ENCODE measurements around the gene MST1R.

MST1R gene

DNA sequence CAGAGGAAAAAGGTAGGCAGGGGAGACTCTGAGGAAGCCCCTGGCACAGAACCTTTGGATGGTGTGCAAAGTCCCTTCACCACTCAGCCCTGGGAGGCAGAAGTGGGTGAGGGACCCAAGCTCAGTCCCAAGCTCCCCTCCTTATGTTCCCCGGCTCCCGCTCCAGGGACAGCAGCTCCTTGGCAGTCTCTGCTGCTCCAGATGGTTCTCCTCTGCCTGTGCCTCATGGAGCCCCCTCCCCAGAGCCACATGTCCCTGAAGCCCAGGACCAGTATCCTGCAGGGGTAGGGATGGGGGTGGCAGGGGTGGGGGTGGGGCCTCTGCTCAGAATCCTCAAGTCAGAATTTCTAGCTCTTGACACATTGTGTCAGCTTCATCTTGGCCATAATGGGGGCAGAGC lies 26.0 kb downstream of the MST1R start:
- no peak for DNase-seq (ENCODE audit: low spot score)

DNA sequence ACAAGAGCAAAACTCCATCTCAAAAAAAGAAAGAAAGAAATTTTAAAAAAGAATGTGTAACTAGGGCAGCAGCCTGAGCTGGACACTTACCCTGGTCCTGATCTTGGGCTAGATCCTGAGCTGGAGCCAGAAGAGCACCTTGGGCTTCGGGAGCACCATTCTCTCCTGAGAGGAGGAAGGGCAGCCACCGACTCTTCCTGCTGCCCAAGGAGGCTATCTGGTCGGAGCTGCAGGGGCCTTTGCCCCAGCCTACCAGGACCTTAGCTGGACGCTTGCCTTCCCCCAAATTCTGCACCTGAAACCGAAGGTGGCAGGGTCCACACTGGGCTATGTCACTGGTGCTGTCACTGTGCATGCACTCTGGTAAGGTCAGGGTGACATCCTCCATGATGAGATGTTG lies 27.1 kb downstream of the MST1R start:
- no peak for DNase-seq (ENCODE audit: low spot score)

DNA sequence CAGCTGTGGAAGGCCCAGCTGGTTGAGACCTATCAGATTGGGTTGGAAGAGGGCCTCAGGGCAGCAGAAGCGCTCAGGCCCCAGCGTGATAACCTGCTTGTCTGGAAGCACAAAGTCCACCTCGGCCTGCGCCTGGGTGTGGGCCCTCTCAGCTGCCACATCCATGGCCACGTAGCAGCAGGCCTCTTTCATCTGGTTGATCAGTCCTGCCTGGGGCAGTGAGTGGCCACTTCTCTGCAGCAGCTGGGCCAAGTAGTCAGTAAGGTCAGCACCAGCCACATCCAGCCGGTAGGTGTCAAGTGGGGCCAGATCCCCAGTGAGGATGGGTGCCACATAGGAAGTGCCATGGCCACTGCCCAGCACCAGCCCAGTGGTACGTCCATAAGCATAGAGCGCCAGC lies 30.1 kb downstream of the MST1R start:
- no peak for DNase-seq (ENCODE audit: low spot score)

DNA sequence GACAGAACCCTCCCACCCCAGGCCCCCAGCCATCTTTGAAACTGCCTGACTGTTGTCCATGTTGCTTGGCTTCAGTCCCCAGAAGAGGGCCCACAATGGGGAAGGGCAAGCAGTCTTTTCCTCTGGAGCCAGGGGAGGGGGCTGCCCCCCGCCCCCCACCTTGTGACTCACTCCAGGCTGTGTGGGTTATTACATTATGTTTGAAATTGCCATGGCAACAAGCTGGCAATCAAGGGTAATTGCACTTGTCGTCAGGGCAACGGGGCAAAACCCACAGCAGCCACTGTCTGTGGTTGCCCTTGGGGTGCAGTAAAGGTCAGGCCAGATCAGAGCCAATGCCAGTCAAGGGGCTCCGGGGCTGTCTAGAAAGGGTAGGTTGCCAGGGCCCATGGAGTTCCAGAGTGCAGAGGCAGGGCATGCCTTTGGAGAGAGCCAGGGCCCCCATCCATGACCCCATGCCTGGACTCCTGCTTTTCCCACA lies 30.8 kb downstream of the MST1R start:
- no peak for DNase-seq (ENCODE audit: low spot score)

DNA sequence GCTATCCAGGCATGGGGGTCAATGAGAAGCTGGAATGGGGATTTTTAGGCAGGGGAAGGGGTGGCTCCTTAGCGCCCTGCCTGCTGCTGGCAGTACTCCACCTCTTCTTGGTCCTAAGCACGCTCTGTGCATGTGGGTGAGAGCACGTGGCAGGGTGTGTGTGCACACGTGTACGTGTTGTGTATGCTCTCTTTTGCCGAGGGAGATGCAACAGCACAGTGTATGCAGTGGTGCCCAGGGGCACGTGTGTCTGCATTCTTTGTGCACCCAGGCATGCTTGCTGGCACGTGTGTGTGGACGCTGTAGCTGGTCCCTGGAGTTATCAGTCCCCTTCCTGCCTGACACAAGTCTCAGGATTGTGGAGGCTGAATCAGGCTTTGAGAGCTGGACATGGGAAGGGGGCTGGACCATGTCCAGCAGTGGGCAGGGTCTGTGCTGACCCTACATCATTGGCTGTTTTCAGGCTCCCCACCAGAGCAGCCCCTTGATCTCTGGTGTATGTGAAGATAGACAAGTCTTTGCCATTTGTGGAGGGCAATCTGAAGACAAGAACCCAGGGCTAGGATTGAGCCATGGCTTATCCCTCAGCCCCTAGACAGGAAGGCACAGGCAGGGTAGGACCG lies 32.0 kb downstream of the MST1R start:
- DNase-seq (ENCODE audit: low spot score), result peak; percentile 24

DNA sequence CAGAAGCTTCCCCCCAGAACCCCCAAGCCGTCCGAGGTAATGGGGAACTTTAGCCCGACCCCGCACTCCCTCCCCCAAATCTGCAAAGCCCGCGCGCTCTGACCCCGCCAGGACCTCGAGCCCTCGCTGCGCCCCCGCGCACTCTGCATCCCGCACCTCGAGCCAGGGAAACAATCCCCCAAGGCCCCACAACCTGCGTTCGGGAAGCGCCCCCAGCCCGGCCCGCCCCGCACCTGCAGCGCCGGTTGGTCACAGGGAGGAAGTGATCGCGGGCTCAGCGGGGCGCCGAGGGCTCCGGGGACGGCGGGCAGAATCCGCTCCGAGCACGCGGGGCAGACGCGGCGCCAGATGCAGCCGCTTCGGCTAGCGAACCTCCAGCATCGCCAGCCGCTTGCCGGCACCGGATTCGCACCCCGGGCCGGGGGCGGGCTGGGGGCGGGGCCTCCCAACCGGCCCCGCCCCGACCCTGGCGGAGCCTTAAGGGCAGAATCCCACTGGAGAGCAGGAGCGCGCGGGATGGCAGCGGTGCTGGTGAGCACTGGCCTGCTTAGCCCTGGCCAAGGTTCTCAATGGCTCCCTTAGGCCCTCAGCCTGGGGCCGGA lies 34.0 kb downstream of the MST1R start, which contains the start of gene CAMKV:
CAMKV (minus strand) TSS at position 382 of the 602 bp plus-strand sequence. CDS start 7,518 bp downstream, outside the sequence.
- DNase-seq (ENCODE audit: low spot score), result peak; percentile 25

DNA sequence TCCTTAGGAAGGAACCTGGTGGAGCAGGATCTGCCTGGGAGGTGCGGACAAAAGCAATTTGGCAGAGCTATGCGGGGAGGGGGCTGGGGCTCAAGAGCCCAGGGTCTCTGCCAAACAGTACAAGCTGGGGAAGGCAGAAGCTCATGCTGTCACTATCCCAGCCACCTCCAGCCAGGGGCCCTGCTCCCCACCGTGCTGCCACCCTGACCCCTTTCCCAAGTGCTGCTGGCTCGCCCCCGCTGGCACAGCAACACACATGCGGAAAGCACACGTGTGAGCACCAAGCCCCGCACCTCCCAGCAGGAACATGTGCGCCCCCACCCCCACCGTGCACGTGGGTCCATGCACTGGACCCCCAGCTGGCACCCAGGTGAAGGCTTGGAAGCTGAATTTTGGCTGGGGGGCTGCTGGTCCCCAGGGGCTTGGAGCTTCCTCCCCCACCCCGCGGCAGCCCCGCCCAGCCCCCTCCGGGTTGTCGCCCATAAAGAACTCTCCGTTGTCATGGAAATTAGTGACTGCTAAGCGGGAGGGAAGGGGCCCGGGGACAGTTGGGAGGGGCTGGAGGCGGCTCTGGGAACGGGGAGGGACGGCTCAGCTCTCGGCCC lies 34.7 kb downstream of the MST1R start:
- DNase-seq (ENCODE audit: low spot score), result peak; percentile 27

DNA sequence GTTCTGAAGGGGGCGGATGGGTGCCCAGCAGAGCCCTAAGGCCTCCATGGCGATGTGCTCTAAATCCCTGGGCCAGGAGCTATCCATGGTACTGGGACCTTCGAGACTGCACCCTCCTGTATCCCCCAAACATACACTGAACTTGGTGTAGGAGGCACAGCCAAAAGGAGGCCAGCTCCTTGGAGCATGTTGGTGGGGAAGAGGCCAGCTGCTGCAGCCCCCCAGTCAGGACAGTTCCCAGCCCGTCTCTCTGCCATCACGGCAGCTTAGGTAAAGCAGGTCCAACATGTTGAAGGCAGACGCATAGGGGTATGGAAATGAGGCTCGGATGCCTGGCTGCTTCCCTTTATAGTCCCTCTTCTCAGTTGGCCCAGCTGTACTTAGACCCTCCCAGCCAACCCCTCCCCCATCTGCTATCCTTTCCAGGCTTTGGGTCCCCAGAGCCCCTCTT lies 35.8 kb downstream of the MST1R start:
- no peak for DNase-seq (ENCODE audit: low spot score)

DNA sequence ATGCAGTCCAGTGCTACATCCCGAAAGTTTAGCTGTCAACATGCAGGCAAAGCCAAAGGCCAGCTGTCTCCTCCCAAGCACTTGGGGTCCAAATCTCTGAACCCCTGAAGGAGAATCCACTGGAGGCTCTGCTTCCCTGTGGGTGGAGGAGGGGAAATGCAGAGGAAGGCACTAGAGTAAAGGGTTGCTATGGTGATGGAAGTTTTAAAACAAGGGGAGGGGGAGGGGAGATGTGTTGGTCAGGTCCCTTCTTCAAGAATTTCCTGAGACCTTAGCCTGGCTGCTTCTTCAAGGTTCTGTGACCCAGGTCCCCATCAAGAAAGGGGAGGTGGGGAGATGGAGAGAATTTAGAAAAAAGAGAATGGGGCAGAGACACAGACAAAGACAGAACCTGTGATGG lies 36.3 kb downstream of the MST1R start:
- no peak for DNase-seq (ENCODE audit: low spot score)

DNA sequence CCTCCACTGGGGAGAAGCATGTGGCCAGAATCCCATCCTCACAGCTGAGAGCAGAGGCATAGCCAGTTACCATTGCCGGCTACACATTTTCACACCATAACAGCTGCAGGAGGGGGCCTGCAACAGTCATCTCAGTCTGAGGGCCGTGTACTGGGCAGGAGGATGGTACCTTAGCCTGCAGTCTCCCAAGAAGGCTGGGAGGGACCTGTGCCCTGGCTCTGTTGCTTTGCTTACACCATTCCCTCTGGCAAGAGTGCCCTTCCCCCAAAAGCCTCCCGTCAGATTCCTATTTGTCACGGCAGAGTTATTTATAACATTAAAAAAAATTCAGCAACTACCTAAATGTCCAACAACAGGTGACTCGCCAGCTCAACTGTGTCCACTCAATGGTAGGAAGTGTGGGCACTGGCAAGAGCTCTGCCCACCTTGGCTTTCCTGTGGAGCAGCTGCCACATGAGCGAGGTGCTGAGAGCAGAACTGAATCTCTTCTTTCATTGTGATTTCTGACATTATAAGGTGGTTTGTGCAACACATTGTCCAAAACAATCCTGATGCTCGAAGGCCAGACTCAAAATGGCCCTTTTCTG lies 38.4 kb downstream of the MST1R start:
- DNase-seq (ENCODE audit: low spot score), result no peak

DNA sequence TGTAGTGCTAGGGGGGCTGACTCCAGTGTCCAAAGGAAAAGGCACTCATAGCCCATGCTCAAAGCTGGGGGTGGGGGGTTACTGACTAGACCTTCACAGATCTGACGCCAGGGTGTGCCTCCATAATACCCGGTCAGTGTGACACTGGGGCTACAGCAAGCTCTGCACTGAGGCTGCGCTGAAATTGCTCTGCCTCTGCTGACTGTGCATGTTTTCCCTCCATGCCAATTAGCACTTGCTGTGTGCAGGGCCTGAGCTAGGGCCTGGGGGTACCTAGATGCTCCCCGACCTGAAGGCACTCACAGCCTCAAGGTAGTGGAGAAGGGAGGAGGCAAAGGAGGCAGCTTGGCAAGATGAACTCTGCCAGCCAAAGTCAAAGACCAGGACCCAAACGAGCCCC lies 39.2 kb downstream of the MST1R start:
- no peak for DNase-seq (ENCODE audit: low spot score)

DNA sequence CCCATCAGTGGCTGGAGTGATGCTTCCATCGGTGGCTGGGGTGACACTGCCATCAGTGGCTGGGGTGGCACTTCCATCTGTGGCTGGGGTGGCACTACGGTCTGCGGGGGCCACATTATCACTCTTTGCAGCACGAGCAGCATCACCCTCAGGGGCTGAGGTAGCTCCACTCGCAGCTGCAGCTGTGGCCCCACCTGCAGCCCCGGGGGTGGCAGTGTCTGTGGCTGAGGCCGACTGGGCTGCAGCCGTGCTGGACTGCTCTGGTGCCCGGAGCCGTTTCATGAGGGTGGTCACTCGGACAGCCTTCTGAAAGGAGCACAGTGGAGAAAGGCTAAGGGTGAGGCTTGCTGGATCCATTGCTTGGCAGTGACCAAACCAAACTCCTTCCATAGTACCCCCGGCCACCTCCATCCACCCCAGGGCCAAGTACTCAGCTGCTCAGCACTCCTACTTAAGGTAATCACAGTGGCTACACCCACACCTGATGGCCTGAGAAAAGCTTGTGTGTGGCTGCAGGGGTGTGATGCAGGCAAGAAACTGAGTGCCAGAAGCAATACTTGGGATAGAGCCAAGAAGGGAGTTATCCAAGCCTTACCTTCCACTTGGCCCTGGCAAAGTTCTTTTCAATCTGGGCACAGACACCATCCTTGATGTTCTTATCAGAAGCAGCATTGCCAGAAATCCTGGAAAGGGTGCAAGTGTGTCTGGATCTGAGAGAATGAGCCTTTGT lies 43.9 kb downstream of the MST1R start:
- no peak for DNase-seq (ENCODE audit: low spot score)

DNA sequence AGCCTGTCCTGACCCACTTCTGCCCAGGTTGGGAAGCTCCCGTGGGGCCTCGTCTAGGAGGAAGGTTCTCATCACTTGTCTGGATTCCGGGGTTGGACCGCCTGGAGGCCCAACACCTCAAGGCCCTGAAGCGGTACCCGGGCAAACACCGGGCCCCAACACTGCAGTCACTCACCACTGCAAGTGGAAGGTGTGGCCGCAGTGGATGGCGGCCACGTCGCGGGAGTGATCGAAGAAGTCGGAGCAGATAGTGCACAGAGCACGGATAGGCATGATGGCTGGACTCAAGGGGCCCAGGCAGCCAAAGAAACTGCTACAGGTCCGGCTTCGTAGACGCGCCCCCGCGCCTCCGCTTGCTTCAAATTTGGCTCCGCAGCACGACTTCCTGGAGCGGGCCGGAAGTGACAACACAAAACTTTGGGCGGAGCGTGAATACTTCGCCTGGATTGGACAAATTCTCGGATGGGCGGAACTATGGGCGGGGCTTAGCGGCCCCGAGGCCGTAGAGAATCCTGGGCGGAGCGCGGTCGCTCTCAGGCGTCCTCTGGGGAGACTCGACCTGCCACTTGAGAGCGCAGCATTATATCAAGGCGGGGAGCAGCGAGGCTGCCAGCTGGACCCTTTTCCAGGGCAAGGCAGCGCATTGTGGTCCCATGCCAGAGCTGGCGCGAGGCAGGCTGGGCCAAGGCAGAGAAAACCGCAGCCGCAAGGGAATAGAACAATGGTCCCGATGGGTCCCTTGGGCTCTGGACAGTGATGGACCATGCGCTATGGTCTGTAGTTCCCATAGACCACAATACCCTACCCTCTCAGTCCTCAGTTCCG lies 47.3 kb downstream of the MST1R start, which contains the start of gene TRAIP:
TRAIP (minus strand) TSS at position 384 of the 825 bp plus-strand sequence; CDS start at position 273, 111 bp downstream.
- peak; percentile 95 for DNase-seq (ENCODE audit: low spot score)

DNA sequence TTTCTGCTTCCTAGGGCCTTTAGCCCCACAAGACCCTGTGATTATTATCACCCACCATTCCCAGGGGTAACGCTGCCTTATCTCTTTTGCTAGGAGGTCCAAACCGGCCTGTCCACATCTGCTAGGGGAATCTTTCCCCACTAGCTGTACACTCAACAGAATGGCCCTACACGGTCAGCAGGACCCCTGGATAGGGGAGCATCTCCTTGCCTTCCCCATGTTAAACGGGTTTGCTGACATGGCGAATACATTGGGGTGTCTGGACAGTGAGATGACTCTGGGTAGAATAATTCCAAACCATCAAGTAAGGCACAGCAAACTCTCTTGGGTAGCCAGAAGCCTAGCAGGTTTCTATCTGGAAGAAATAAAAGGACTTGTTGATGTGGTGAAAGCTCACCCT lies 48.0 kb downstream of the MST1R start:
- no peak for DNase-seq (ENCODE audit: low spot score)

DNA sequence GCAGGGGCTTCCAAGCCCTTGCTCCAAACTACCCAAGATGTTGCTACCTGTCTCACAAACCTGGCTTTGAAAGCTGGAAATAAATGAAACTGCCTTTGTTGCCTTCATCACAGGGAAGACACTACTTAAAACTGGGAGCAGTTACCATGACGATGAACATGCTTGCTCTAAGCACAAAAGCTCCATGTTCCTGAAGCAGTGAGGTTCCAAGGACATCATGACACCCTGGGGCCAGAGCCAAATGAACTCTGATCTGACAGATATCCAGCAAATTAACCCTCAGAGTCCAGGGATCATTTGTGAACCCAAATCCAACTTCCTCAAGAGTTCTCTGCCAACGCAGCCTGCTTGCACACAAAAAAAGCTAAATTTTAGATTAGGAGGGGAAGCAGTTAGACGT lies 58.0 kb downstream of the MST1R start:
- no peak for DNase-seq (ENCODE audit: low spot score)

DNA sequence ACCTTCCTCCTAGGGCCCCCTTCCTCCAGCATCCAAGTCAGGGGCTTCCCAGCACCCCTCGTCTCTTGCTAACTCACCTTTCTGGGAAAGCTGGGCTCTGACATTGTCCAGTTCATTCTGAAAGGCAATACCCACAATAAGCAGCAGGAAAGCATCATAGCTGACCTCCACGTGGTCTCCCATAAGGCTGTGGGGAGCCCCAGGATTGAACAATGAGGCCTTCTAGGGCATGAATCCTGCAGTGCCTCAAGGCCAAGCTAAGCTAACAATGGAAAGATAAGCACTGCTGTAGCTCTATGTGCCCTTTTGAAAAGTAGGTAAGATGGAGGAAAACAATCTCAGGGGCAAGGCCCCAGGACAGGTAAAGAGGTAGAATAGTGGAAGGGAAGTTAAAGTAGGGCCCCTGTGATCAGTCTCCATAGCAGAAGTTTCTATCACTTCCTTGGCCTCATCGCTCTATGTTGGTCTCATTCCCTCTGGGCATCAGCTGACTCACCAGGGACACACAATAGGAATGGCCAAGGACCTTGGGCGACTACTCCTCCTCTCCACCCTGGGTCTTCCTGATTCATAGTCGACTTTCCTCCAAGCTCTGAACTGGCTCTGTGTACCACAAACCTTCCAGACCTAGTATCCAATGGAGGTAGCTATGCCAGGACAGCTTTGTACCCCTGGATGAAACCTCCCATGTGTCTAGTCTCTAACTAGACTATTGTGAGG lies 59.0 kb downstream of the MST1R start:
- DNase-seq (ENCODE audit: low spot score), result no peak

DNA sequence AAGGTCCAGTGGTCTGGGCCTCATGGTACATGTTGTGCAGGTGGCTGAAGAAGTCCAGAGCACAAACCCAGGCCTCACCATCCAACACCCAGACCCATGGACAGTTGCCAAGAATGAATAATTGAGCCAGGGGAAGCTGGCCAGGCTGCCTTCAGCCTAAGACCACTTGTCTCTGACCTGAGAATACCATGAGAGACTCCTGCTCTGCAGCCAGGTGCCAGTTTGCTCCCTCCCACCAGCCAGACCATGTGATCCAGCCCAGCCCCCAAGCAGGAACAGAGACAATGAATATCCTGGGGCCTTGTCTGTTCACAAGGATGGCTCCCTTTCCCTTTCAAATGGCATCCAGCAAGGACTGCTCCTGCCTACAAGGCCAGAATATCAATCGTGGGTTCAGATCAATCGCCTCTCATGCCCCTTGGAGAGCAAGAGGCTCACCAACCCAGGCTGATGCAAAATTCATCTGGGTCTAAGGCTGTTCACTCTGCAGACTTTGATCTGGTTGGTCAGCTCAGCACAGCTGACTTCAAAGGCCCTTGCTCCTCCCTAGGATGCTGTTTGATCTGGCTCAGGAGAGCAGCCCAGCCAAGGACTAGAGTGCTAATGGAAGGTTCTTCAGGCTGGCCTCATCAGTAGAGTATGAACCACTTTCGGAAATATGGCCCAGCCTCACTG lies 60.7 kb downstream of the MST1R start:
- no peak for DNase-seq (ENCODE audit: low spot score)

DNA sequence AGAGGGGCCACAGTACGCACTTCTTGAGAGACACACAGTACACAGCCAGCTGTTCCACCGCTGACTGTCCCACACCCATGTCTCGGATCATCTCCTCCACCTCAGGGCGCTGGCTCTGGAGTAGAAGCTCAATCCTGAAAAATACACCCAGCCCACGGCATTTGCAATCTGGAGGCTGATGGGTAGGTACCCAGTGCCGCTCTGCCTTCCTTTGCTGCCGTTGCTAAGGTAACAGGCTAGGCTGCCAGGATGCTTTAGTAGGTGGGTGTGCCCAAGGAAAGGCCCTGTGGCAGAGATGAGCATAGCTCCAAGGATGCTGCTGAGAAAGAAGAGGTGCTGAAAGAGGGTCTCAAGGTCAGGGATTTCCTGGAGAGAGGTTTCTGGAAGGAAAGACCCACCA lies 61.9 kb downstream of the MST1R start:
- DNase-seq (ENCODE audit: low spot score), result peak; percentile 81

DNA sequence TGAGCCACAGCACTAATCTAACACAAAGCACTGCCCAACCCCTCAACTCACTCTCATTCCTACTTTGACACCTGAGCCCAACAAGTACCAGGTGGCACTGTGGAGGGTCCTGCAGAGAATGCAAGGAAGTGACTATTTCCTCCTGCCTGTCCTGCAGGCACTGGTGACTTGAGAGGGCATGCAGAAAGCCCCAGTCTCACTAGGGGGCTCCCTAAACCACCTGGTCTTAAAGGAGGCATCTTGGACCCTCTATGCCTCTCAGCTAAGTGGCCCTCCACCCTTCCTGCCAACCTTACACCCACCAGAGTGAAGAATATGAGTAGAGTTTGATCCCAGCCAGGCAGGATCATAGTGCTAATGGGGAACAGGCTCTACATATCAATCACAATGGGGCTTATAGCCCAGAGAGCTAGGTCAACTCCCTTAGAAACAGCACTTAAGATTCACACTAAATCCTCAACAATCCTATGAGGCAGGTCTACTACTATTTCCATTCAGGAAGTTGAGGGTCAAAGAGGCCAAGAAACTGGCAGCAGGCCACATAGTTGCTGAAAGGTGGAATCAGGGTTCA lies 62.5 kb downstream of the MST1R start:
- no peak for DNase-seq (ENCODE audit: low spot score)

DNA sequence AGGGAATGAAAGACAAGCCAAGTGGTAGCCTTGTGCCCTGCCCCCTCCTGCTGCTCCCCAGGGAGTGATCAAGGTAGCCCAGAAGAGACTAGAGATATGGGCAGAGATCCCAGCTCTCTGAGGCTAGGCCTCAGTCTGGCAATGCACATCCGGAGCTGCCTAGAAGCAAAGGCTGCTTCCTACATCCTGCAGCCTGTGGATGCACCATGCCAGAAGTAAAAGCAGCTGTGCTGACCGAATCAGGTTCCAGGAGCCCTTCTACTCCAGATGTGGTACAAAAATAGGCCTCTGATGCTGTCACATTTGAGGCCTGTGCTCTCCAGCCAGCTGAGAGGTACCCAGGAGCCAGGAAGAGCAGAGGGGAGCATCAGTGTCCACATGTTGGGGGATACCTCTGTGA lies 63.3 kb downstream of the MST1R start:
- DNase-seq (ENCODE audit: low spot score), result no peak

All from Ammon's horn (tissue), 1 donor.